Measurements from ENCODE around the gene CDH15. TPM values are rescaled to one million over a fixed set of nuclear protein-coding genes. Genes with fewer than 3 reads are reported as not detected.
"Not testable (repeated sequence)": the region's sequence is repeated elsewhere in the genome, so short reads cannot be mapped to it uniquely, and the experiment has no call there.

Gene CDH15
- total RNA-seq, 1 experiment from 2014 or later = 0.17 TPM

DNA sequence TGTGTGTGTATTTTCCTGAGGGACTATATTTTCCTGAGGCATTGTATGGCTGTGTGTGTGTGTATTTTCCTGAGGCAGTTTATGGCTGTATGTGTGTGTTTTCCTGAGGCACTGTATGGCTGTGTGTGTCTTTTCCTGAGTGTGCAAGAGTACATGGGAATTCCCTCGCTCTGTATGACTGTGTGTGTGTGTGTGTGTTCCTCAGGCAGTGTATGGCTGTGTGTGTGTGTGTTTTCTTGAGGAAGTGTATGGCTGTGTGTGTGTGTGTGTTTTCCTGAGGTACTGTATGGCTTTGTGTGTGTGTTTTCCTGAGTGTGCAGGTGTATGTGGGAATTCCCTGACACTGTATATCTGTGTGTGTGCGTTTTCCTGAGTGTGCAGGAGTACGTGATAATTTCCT is 50.1 kb downstream of the CDH15 start:
- DNase-seq (ENCODE audit: extremely low read depth, low read depth) = no peak

DNA sequence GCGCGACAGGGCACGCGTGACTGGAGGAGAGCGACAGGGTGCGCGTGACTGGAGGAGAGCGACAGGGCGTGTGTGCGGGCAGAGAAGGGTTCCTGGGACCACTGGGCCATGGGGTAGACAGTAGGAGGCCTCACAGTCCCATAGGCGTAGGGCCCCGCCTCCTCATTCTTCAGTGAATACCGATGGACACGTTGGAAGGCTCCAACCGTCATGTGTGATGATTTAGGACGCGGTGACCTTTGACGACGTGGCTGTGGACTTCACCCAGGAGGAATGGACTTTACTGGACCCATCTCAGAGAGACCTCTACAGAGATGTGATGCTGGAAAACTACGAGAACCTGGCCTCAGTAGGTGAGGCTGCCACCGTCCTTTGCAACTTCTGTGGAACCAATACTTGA is 51.4 kb downstream of the CDH15 start:
- no peak for DNase-seq (ENCODE audit: extremely low read depth, low read depth)

DNA sequence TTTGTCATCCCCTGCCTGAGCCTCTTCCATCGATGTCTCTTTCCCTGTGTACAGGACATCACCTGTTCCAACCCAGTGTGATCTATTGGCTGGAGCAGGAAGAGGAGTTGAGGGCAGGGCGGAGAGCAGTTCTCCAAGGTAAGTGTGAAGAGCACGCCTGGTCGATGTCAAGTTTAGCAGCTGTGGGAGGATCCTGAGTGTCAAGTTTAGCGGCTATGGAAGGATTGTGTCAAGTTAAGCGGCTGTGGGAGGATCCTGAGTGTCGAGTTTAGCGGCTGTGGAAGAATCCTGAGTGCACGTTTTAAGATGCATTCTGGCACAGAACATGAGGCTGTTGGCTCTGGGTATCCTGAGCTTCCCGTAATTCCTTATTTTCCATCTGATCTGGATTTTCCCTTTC is 53.1 kb downstream of the CDH15 start:
- DNase-seq (ENCODE audit: extremely low read depth, low read depth) = no peak

DNA sequence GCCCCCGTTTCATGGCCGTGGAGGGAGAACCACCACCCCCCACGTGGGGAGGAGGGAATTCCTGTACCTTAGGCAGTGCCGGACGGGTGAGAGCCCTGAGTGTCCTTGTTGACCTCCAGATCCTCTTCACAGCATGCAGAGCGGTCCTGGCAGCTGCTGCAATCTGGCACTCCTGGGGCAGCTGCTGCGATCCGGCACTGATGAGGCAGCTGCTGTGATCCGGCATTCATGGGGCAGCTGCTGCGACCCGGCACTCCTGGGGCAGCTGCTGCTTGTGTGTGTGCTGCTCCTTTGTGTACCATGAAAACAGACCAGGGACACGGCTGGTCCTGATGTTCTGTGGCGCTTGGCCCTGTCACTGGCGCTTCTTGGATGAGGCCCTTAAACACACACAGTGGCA is 58.7 kb downstream of the CDH15 start:
- no peak for DNase-seq (ENCODE audit: extremely low read depth, low read depth)

DNA sequence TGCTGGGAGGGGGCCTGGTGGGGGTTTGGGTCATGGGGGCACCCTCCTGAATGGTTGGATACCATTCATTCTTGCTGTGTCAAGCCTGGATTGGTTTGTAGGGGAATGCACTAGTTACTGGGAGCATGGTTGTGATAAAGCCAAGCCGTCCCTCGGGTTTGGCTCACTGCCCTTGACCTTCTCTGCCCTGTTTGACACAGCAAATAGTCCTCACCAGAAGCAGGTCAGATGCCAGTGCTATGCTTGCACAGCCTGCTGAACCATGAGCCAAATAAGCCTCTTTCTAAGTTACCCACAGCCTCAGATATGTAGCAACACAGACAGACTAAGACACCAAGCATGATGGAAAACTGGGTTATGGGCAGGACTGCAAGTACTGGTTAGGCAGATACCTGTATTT is 60.6 kb downstream of the CDH15 start:
- DNase-seq (ENCODE audit: extremely low read depth, low read depth) = no peak

DNA sequence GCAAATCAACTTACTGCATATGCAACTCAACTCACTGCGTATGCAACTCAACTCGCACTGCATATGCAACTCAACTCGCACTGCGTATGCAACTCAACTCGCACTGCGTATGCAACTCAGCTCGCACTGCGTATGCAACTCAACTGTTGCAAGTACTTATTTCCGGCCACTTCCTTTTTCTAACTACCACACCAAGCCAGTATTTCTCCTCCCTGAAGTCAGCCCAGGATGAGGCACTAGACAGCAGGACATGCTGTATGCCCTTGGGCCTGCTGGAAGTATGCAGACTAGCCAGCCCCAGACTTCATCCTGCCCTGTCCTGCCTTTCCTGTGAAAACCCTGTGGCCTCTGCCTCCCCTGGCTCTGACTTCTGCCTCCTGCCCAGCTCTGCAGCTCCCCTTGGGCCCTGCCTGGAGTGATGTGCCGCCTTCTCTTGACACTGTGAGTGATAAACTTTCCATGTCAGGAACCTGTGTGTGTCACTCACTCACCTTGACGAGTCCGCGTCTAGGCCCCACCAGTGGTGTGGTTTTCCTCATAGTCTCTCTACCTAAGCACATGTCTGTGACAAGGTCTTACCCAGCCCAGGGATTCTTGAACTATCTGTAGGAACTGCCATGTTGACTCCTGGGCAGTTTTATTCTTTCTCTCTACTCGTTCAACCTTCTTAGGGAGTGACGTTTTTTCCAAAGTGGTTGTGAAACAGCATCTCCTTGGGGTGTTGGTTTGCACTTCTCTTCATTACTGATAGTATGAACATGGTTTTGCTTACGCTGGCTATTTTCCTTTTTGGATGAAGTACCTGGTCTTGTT is 62.3 kb downstream of the CDH15 start:
- no peak for DNase-seq (ENCODE audit: extremely low read depth, low read depth)

DNA sequence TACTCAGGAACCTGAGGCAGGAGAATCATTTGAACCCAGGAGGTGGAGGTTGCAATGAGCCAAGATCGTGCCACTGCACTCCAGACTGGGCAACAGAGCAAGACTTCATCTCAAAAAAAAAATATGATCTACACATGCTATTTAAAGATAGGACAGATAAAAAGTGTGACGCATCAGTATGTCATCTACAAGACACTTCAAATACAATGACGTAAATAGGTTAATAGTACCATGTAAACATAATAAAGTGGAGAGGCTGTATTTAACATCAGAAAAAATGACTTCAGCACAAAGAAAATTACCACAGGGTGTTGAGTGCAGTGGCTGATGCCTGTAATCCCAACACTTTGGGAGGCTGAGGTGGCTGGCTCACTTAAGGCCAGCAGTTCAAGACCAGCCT is 66.2 kb downstream of the CDH15 start:
- no peak for DNase-seq (ENCODE audit: extremely low read depth, low read depth)

DNA sequence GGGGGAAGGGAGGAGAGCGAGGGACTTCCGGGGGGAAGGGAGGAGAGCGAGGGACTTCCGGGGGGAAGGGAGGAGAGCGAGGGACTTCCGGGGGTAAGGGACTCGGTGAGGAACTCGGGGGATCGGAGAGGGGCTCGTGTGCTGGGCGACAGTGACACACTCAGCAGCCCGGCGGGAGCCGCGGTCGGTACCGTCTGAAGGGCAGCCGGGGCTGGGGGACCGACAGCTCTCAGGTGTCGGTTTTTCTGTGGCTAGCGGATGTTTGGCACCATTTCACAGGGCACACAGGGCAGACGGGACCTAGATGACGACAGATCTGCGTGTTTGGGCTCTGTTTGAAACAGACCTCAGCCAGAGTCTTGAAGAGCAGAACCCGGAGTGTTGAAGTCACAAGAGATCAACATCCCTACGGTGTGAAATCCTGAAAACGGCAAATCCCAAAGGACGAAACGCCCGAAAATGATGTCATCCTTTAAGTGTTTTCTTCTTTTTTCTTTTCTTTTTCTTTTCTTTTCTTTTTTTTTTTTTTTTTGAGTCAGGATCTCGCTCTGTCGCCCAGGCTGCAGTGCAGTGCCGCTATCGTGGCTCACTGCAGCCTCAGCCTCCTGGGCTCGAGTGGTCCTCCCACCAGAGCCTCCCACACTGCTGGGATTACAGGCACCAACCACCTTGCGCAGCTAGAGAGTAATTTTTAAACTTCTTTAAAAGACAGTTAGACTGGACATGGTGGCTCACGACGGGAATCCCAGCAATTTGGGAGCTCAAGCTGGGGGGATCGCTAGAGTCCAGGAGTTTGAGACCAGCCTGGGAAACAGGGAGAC is 69.8 kb downstream of the CDH15 start:
- peak; percentile 55 for DNase-seq (ENCODE audit: extremely low read depth, low read depth)

DNA sequence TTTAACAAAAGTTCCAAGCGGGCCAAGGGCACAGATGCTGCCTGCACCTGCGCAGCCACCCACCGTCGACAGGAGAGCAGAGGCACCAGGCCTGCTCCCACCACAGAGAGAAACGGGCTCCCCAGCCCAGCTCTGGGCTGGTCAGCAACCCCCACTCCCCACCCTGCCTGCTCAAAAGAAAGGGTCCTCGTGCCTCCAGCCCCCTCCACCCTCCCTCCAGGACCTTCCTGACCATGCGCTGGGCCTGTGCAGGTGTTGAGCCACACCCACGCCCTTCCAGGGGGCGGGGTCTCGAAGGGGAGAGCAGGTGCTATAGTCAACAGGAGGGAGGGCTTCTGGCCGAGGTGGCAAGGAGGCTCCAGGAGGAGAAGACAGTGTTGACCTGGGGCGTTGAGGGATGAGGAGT is 71.2 kb downstream of the CDH15 start:
- no peak for DNase-seq (ENCODE audit: extremely low read depth, low read depth)

DNA sequence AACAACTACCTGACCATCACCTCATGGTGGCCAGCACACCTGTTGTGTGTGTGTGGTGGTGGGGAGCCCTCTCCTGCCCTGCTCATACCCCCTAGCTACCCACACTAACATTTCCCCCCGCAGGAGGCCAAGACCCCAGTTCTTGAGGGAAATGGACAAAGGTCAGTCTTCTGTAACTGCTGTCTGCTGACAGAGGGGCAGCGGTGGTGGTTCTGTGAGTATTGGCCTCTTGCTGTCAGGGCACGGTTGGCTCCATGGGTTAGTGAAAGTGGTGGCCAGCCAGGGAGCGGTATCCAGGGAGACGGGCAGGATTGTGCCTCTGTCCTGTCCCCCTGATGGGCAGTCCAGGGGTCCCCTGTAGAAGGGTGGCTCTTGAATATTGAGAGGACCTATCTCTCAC is 72.1 kb downstream of the CDH15 start:
- DNase-seq (ENCODE audit: extremely low read depth, low read depth) = no peak

DNA sequence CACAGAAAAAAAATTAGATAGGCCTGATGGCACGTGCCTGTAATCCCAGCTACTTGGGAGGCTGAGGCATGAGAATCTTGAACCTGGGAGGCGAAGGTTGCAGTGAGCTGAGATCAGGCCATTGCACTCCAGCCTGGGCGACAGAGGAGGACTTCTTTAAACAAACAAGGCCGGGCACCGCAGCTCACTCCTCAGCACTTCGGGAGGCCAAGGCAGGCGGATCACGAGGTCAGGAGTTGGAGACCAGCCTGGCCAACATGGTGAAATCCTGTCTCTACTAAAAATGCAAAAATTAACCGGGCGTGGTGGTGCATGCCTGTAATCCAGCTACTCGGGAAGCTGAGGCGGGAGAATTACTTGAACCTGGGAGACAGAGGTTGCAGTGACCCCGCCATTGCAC is 72.7 kb downstream of the CDH15 start:
- DNase-seq (ENCODE audit: extremely low read depth, low read depth) = not testable (repeated sequence)

DNA sequence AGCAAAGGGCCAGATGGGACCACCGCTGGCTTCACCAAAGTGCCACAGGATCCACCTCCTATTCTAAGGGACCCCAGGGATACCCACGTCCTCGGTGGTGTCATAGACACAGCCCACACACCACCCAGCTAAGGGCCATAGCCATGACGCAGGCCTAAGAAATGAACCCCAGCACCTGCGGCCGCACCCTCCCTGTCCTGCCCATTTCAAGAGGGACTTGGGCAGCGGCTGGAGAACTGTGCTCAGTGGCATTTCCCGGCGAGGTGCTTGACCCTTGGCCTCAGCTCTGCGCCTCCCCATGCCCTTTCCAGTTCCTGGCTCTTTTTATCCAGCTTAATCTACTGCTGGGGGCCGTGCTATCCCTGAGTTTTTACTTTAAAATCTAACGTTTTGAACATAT is 73.2 kb downstream of the CDH15 start:
- no peak for DNase-seq (ENCODE audit: extremely low read depth, low read depth)

Other genes starting within 250 kb of the CDH15 start
- not detected in 2 replicates for gene CBFA2T3, start 194.5 kb upstream of the CDH15 start, total RNA-seq (2014; rRNA removed; shearing (Covaris generic))
- gene ACSF3, start 77.9 kb upstream of the CDH15 start, total RNA-seq (2014; rRNA removed; shearing (Covaris generic)) = 19.6 and 20.4 TPM in 2 replicates
- gene SLC22A31, start 28.8 kb downstream of the CDH15 start, total RNA-seq (2014; rRNA removed; shearing (Covaris generic)) = 0.17 TPM in 1 of 2 replicates, not detected in the other
- gene ZNF778, start 46.0 kb downstream of the CDH15 start, total RNA-seq (2014; rRNA removed; shearing (Covaris generic)) = 6.7 and 7.1 TPM in 2 replicates

Measured in NCI-H460 (cell line).